Stimulated activated CD4-positive, alpha-beta T cell treated with anti-CD3 and anti-CD28 coated beads, Interleukin-1b, Interleukin-23, amount 100 ng/mL, for 1 hour (primary cell): ENCODE results near the gene NAV2.

Source experiments
- DNase-seq, 2 donors: peaks; one replicate each; pipeline ENCODE4 v3.0.0-alpha.2; 2020; ENCODE audit warnings: low read depth in 2 of 2

NAV2 gene

DNA sequence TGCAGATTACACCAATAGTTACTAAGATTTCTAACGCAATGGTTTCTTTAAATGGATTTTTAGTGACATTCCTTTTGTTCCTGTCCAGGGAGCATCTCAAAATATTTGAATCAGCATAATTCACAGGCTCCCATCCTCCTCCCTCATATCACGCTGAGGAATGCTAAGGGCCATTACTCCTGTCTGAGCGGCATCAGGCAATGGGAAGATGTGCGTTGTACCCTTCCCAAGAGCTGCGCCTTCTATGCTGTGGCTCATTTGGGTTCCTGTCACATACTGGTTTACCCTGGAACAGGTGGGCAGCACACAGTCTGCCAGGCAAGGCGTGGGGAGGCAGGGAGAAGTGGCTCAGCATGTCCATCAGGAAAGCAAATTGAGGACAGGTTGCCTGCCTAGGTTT lies 325.8 kb downstream of the NAV2 start:
- no peak for DNase-seq

DNA sequence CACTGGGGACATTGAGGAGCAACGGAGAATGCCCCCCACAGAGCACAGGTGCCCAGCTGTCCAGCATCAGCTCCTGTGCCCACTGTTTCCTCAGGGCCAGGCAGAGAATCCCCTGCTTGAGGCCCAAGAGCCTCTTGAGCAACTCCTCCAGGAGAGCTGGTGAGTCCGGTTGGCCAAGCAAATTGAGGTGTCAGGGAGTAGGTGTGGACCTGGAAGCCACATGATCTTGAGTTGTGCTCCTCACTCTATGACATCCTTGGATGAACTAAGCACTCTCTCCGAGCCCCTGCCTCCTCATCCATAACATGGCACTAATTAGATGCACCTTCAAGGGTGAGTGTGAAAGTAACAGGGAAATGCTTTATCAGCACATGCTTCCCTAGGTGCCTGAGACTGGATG lies 326.3 kb downstream of the NAV2 start:
- no peak for DNase-seq

DNA sequence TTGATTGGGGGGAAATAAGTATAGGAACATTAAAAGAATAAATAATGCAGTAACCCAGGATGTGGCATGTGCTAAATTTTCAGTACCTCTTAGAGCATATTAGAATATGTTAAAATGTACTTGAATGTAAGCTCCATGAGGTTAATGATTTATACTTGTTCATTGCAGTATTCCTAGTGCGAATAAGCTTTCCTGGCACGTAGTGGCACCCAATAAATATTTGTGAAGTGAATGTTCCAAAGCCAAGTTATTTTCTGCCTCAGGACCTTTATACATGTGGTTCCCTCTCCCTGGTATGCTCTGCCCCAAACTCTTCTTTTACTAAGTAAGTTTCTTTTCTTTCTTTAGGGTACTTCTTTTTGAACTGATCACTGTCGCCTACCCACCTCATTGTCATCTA lies 328.9 kb downstream of the NAV2 start:
- no peak for DNase-seq

DNA sequence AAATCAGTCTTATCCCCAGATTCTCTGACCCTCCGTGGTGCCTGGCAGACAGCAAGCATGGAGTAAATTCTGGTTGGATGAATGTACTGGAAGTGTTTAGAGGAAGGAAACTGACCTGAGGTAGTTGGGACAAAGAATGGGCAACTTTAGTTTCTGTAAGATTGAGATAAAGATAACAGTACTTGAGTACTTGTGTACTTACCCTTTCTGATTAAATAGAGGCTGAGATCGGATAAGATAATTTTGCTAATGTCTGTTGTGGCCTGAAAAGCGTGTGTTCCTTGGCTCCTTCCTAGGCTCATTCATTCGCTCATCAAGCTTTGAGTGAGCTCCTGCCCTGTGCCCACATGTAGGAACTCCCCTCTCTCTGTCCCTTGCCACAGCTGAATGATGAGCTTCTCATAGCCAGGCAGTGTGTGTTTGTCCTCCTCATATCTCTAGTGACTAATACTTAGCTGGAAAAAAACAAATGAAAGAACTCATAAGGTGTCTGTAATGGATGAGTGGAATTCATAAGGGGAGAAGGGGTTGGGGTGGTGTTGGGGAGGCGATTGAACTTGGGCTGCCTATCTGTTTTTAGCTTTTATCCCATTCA lies 329.5 kb downstream of the NAV2 start:
- no peak for DNase-seq

DNA sequence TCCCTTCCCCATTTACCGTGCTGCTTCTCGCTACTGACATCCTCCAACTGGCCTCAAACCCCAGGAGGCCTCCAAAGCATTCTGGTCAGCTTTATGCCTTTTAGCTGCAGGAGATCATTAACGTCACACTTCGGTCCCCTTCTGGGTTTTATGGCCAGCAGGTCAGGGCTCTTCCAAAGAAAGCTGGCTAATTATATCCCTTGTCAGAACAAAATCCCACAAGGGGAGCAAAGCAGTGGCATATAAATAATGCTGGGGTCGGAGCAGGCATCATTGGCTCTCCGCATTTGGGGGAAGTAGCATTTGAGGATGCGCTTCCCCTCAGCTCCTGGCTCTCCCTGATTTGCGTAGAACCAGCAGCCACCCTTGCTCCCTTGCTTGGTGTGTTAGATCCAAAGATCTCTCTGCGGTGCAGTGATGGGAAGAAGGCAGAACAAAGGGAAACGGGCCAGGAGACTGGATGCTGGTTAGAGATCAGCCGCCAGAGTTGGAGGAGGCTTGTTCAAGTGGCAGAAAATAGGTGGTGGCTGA lies 330.2 kb downstream of the NAV2 start:
- DNase-seq, result no peak

DNA sequence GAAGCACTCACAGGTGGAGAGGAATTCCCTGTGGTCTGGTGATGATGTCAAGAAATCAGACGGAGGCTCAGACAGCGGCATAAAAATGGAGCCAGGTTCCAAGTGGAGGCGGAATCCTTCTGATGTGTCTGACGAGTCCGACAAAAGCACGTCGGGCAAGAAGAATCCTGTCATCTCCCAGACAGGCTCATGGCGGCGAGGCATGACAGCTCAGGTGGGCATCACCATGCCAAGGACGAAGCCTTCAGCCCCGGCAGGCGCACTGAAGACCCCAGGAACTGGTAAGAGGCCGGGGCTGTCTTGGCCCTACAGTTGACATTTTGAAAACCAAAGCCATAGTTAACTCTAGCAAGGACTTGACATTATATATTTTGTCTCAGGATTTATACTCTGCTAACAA lies 331.4 kb downstream of the NAV2 start:
- DNase-seq, result no peak

DNA sequence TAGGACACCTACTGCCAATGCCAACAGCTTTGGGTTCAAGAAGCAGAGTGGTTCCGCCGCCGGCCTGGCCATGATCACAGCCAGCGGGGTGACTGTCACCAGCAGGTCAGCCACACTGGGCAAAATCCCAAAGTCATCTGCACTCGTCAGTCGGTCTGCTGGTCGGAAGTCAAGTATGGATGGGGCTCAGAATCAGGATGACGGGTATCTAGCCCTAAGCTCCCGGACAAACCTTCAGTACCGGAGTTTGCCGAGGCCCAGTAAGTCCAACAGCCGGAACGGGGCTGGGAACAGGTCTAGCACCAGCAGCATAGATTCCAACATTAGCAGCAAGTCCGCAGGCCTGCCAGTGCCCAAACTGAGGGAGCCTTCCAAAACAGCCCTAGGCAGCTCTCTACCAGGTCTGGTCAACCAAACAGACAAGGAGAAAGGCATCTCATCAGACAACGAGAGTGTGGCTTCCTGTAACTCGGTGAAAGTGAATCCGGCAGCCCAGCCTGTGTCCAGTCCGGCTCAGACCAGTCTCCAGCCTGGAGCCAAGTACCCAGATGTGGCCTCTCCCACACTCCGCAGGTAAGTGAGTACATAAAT lies 332.6 kb downstream of the NAV2 start:
- no peak for DNase-seq

DNA sequence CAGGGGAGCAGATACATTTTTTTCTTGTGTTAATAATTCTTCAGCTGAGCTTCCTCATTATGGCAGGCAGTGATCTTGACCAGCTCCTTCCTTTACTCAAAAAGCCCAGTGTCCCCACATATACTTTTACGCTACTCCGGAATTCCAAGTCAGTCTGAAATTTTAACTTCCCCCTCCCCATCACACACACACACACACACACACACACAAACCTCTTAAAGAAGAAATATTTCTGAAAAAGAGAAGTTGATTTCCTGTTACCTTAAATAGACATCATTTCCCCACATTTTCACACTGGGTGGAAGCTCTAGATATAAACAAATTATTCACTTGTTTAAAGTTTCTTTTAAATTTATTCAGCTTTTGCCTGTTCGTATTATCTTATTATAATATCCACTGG lies 333.8 kb downstream of the NAV2 start:
- DNase-seq, result no peak

DNA sequence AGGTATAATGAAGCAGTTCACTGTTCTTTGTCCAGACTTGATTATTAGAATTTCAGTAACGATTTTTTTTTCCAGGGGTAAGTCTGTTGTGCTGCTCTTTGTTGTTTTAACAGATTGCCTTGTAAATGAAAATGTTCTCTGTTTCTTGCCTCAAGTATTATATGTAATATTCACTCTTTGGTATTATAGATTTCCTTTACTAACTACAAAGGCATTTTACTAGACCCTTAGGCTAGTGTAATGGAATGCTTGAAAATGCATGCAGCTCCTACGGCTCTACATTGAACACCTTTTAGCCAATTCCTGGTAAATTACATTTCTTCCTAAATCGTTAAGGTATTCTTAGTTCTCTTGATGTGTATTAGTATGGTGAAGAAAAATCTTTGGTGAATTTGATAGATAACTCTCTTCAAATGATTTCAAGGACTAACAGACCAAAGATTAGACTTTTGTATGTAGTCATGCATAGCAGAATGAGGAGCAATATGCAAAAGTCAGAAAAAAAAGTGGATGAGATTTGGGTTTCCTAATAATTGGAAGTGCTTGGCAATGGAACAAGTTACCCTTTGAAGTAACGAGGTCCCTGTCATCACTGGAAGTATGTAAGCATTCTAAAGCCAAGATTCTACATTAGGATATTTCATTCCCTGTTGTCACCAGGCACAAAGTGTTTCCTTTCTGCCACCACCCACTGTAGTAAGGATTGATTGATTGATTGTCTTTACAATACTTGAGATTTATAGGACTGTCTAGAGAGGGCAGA lies 334.6 kb downstream of the NAV2 start:
- DNase-seq, result no peak

DNA sequence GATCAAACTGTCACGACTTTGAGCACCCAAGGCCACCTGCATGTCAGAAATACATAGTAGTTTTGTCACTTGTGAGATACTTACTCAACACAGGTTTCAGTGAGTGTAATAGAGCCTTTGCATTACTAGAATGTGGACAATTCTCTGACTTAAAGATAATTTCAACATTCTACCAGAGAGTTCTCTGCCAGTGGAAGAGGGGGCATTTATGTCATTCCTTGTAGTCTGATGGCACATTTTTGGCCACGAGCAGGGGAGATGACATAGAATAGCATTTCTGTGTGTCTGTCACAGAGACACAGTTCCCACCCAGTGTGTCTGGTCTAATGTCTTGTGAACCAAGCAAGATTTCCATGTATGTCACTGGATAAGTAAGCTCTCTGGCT lies 335.1 kb downstream of the NAV2 start:
- DNase-seq, result no peak

DNA sequence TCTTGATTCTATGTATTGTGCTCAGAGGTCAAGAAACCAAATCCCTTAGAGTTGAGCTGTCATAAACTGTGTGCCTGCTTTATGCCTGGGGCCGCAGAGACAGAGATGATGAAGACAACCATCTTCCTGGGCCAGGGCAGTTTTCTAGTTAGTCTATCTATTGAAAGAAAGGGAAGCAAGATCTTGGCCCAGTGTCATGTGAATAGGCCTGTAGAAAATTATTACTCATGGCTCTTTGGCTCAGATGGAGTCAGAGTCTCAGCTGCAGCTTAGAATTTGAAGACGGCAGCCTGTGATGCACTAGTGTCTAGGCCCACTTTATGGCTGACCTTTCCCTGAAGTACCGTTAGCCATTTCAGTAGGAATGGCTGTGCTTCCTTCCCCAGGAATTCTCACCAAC lies 335.6 kb downstream of the NAV2 start:
- DNase-seq, result no peak

DNA sequence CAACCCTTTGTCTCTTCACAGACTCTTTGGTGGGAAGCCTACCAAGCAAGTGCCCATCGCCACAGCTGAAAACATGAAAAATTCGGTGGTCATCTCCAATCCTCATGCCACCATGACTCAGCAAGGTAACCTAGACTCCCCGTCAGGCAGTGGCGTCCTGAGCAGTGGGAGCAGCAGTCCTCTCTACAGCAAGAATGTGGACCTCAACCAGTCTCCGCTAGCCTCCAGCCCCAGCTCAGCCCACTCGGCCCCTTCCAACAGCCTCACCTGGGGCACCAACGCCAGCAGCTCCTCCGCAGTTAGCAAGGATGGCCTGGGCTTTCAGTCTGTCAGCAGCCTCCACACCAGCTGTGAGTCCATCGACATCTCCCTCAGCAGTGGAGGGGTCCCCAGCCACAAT lies 336.1 kb downstream of the NAV2 start:
- no peak for DNase-seq

DNA sequence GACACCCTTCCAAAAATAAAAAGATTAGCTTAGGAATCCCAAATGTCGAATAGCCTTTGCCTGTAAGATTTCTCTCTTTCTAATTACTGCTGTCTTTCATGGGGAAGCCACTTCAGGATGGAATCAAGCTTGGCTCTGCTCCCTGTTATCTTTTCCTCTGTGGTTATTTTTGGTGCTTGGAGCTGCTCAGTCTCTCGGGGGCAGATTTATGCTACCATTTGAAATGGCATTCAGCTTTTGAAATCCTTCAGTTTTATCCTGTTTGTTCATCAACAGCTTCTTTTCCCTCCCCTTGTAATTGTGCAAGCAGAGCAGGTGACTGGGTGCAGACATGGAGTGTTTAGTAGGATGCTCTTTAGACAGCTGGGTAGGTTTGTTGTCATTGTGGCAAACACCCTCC lies 336.6 kb downstream of the NAV2 start:
- DNase-seq, result no peak

DNA sequence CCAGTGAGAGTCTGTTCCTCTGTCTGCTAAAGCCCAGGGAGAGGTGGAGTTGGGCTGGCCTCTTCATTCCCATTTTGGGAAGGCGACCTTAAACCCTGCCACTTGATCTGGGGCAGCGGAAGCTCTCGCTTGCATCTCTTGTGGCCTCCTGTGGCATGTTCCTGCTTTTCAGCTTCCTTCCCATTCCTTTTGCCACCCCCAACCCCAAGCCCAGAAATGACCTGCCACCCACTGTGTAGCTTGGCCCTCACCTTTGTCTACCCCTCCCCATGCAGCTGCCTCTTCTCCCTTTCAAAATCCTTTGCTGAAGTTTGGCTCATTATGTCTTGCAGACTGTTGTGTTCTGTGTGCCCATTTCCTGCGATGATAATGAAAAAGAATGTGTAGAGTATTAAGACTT lies 337.4 kb downstream of the NAV2 start:
- DNase-seq, result no peak

DNA sequence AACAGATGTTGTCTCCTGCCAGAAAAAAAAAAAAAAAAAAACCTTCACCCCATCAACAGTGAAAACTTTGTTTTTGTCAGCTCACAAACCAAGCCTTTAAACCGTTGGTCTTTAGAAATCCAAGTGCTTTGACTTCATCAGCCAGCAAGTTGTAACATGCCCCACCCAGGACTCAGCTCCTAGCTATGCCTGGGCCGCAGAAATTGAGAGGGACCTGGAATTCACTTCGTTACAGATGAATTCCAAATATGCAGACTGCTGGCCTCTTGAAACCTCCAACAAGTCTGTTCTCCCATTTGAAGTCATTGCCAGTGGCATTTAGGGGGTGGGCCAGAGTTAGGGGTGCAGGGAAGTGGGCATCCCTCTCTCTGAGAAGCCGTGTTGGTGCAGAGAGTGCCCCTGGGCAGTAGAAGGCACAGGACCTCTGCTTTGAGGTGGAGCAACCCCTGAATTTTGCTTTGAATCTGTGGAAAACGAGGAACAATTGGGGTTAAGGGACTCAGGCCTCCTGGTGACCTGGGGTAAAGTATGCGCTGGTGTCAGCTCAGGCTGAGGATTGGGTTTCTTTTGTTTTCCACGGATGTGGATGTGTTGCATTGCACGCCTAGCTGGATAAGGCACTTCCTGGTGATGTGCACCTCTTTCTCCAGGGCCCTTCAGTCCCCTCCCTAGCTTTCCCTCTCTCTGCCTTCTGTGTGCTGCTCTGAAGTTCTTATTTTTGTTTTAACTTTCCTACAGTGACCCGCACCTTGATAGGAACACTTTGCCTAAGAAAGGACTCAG lies 338.1 kb downstream of the NAV2 start:
- DNase-seq, result no peak

DNA sequence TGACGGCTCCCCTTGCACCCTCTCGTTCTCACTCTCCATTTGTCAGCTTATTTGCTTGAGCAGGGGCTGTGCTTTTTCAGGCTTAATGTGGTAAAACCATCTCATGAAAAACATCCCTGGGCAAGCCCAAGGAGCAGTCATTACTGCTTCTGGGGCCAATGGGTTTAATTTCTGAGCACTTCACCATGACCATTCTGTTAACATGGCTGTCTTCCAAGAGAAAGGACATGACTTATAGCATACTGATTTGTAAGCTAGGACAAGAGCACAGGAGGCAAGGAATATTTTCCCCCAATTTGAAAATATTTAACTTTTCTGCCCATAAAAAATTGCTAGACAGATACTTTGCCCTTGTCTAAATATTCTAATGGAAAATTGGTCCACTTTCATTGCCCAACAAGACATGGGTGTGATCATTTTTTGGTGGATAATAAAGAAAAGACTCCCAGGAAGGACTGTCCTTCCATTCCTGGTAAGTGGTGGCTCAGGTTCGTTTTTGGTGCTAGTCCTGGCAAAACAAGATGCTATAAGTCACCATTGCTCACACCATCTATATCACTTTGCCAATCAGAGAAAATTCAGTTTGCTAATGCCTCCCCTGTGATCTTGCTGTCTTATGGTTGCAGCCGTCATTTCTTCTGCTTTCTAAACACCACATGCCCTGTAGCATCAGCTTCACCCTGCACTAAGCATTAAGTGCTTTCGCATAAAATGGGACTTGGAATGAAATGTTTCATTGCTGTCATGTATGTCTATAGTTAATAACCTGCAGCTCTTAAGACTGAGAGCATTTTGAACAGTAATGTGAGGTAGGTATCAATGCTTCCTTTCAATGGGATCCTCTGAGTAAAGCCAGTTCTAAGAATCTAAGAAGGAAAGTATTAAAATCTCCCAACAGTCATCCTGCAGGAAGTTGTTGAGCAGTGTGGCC lies 339.1 kb downstream of the NAV2 start:
- DNase-seq, result no peak

DNA sequence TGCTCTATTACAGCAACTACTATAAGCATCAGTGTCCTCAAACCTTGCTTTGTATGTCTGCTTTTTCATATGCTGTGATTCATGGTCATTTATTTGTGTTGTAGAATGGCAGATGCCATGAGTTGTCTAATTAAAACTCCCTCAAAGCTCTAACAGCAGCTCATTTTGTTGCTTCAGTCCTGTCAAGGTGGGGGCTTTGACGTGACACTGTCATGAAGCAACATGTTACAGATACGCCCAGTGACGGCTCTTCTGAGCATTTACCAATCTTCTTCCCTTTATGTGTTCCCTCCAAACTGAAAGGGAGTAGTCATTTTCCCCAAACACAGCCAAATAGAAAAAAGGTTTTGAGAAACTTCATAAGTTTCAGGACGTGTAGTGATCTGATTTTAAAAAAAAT lies 340.9 kb downstream of the NAV2 start:
- DNase-seq, result no peak

DNA sequence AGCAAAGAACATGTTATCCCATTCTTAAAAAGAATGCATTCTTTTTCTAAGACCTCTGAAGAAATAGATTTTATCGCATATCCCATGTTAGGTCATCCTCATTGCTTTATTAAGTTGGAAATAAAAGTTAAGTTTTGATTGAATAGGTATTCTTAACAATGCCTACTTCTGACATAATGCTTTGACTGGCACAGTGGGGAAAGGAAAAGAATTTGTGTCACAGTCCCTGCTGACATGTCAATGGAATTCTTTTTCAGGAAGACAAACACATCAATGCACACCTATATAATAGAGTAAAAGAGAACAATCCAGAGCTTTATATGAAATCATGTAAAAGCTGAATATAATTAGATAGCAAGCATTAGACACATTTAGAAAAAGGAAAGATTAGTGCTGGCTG lies 341.9 kb downstream of the NAV2 start:
- no peak for DNase-seq

DNA sequence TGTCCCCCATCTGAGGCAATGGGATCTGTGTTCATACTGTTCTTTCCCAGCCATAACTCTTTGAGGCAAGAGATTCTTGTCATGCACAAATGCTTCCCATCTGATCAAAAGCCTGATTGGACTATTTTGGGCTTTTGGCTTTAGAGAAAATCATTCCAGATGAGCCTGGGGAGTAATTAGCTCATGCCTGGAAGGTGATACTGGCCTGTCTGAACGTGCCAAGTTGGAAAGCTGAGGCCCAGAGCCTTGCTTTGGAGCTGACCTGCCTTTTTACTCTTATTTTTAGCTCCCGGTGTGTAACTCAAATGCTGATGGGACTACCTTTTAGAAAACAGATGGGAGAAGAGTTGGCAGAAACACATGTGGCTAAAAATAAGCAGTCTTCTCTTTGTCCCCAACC lies 342.7 kb downstream of the NAV2 start:
- no peak for DNase-seq

DNA sequence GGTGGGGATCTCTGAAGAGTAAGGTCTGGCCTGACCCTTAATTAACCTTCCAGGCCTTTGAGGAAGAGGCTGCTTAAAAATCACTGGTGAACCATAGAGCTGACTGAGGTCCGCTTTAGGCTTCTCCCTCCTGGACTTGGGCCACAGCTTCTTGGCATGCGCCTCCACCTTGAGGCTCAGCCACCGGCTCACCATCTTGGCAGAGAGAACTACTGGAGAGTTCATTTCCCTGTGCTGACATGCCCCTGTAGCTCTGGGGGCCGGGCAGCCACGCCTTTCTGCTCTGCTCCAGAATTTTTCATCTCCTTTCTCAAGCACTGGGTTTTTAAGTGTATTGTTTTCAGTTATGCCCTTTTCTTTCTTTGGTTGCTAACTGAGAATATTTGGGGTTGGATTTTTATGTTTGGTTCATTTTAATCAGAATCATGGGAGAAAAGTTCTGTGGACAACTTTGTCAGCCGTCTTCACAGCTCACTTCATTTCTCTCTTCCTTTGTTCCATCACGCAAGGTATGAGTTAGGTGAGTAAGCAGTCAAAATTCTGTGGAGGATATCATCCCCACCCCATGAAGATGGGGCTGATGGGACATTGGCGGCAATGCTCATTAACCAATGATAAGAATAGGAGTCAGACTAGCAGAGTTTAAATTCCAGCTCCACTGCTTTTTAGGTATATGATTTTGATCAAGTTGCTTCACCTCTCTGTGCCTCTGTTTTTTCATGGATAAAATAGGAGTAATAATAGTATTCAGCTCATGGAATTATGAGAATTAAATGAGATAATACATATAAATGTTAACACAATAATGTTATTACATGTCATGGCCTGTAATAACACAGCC lies 343.7 kb downstream of the NAV2 start:
- DNase-seq, result no peak
